GM21423 (cell line): ENCODE results near the gene CHST5.

ENCODE experiments used
- ATAC-seq: cut with Tn5 transposase; IDR thresholded peaks from one replicate; pipeline ENCODE4 v1.9.1; 2021; ENCODE audit warnings: mild to moderate bottlenecking, moderate library complexity; ENCODE audit not compliant: unreplicated experiment

CHST5 gene

DNA sequence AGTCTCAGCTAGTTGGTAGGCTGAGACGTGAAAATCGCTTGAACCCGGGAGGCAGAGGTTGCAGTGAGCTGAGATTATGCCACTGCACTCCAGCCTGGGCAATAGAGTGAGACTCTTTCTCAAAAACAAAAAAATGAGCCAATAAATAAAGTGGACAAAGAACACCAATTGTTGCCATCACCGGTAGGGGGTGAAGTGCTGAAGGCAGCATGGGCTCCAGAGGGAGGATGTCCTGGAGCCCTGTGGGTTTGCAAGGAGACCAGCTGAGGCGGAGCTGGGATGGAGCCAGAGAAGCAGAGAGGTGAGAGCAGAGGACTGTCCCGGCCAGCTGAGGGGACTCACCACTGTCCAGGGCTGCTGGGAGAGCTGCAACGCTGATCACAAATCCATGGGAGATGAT, 54.4 kb downstream of the CHST5 start:
- ATAC-seq: no peak

DNA sequence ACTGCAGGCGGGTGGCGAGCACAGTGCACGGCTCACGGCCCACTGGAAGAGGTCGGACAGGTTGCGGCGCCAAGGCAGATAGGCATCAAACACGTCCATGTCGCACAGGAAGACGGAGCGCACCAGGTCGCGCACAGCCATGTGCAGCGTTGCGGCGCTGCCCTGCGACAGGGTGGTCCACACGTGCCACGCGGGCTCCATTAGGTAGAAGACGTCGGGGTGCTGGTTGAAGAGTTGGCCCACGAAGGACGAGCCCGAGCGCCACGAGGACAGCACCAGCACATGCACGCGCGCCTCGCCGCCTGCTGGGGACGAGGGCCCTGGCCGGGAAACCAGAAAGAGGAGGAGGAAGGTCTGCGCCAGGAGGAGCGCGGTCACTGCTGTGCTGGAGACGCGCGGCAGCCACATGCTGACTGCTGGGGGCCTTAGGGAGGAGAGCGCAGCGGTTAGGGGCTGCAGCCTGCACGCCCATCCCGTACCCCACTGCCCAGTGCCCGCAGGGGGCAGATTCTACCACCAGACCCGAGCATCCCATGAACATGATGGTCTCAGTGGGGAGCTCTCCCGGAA, 56.4 kb downstream of the CHST5 start:
- no peak for ATAC-seq
